HG02642 (cell line): ENCODE results near the gene ZNF274.
"Not testable (repeated sequence)": the region's sequence is repeated elsewhere in the genome, so short reads cannot be mapped to it uniquely, and the experiment has no call there.

Experiments
- ATAC-seq: cut with Tn5 transposase; IDR thresholded peaks from one replicate; pipeline ENCODE4 v1.9.1; 2021; ENCODE audit warnings: mild to moderate bottlenecking; ENCODE audit not compliant: unreplicated experiment, poor library complexity

Gene ZNF274

GRCh38 chr19:58209577-58209976, 26.7 kb downstream of the ZNF274 start:
- no peak for ATAC-seq

- no peak for ATAC-seq
Observed at GRCh38 chr19:58212336-58213074, 29.6 kb downstream of the ZNF274 start.

GRCh38 chr19:58213075-58213369, 30.2 kb downstream of the ZNF274 start:
- ATAC-seq = no peak

GRCh38 chr19:58217069-58217481, 34.2 kb downstream of the ZNF274 start:
- ATAC-seq = no peak

- ATAC-seq = no peak
Observed at GRCh38 chr19:58217607-58218391, 34.9 kb downstream of the ZNF274 start.

- no peak for ATAC-seq
Observed at GRCh38 chr19:58218899-58219298, 36.0 kb downstream of the ZNF274 start.

GRCh38 chr19:58227964-58228584, 45.2 kb downstream of the ZNF274 start:
- peak; percentile 10 for ATAC-seq

GRCh38 chr19:58228585-58229254, 45.9 kb downstream of the ZNF274 start, which contains the start of gene ZNF544:
Gene ZNF544, plus strand, starts transcription at chr19:58228914. Its CDS starts 15,110 bp downstream, at chr19:58244024.
- peak; percentile 94 for ATAC-seq

- ATAC-seq = no peak
Observed at GRCh38 chr19:58229255-58229639, 46.4 kb downstream of the ZNF274 start.

- ATAC-seq = no peak
Observed at GRCh38 chr19:58237324-58237723, 54.5 kb downstream of the ZNF274 start.

GRCh38 chr19:58243351-58243750, 60.5 kb downstream of the ZNF274 start:
- no peak for ATAC-seq

GRCh38 chr19:58248886-58249285, 66.0 kb downstream of the ZNF274 start:
- no peak for ATAC-seq

- ATAC-seq = no peak
Observed at GRCh38 chr19:58252102-58252685, 69.3 kb downstream of the ZNF274 start.

- ATAC-seq = not testable (repeated sequence)
Observed at GRCh38 chr19:58258259-58258658, 75.4 kb downstream of the ZNF274 start.

- ATAC-seq = no peak
Observed at GRCh38 chr19:58261600-58261967, 78.7 kb downstream of the ZNF274 start.

GRCh38 chr19:58261968-58262921, 79.4 kb downstream of the ZNF274 start:
- ATAC-seq = no peak

- ATAC-seq = no peak
Observed at GRCh38 chr19:58262922-58263296, 80.0 kb downstream of the ZNF274 start.
